DMS 273 (cell line): ENCODE data around the gene FGB.
A peak's percentile ranks its signal among the peaks of the same experiment; 100 is the strongest.

Source experiments
- DNase-seq: peaks from one replicate; lab custom pipeline; 2025; ENCODE audit not compliant: unreplicated experiment; lab: John Stamatoyannopoulos, UW

The FGB gene

GRCh38 chr4:154562697-154563254, at the start of gene FGB:
FGB (plus strand) TSS chr4:154563011; CDS start chr4:154563019, 8 bp downstream.
- DNase-seq = no peak

GRCh38 chr4:154516318-154517029, 46.3 kb upstream of the FGB start:
- no peak for DNase-seq

GRCh38 chr4:154517591-154517990, 45.2 kb upstream of the FGB start:
- DNase-seq = no peak

- no peak for DNase-seq
Observed at GRCh38 chr4:154519214-154519613, 43.6 kb upstream of the FGB start.

GRCh38 chr4:154521607-154522006, 41.2 kb upstream of the FGB start:
- DNase-seq = no peak

- DNase-seq = no peak
Observed at GRCh38 chr4:154526151-154526550, 36.7 kb upstream of the FGB start.

- DNase-seq = no peak
Observed at GRCh38 chr4:154527308-154527707, 35.5 kb upstream of the FGB start.

- DNase-seq = no peak
Observed at GRCh38 chr4:154528869-154529268, 33.9 kb upstream of the FGB start.

- DNase-seq = no peak
Observed at GRCh38 chr4:154529728-154530519, 32.9 kb upstream of the FGB start.

GRCh38 chr4:154534296-154534695, 28.5 kb upstream of the FGB start:
- no peak for DNase-seq

GRCh38 chr4:154542271-154542879, 20.4 kb upstream of the FGB start:
- no peak for DNase-seq

- no peak for DNase-seq
Observed at GRCh38 chr4:154545689-154546088, 17.1 kb upstream of the FGB start.

GRCh38 chr4:154549894-154550790, 12.7 kb upstream of the FGB start, which contains the start of gene PLRG1:
PLRG1 (minus strand) TSS chr4:154550400; CDS start chr4:154550308, 92 bp downstream.
- peak; percentile 96 for DNase-seq

GRCh38 chr4:154551872-154552686, 10.7 kb upstream of the FGB start:
- peak; percentile 74 for DNase-seq

GRCh38 chr4:154559141-154559493, 3.7 kb upstream of the FGB start:
- no peak for DNase-seq

GRCh38 chr4:154559494-154560418, 3.1 kb upstream of the FGB start:
- DNase-seq = peak; percentile 50

GRCh38 chr4:154560419-154560801, 2.4 kb upstream of the FGB start:
- no peak for DNase-seq

GRCh38 chr4:154560824-154561231, 2.0 kb upstream of the FGB start:
- DNase-seq = no peak

GRCh38 chr4:154564311-154564710, 1.5 kb downstream of the FGB start:
- no peak for DNase-seq
